Measurements from ENCODE around the gene SLC30A1. TPM values are rescaled to one million over a fixed set of nuclear protein-coding genes. Genes with fewer than 3 reads are reported as not detected.

Gene SLC30A1
- polyA plus RNA-seq, 1 of the 3 experiments (the other 2 are of a cell fraction): 6.9 TPM

- no peak overlapping the region for H3K4me3 ChIP-seq (ENCODE audit: low read depth in 2 of 2, low read length in 1 of 2)
- POLR2A ChIA-PET: no interaction called here
- H3K9ac ChIP-seq: no peak overlapping the region
- no peaks in the 10 kb centered on the region for H3K36me3 ChIP-seq (replicated peaks in 1 of 2; ENCODE audit: control insufficient read depth in 1 of 2, insufficient read depth in 2 of 2, low read length in 1 of 2)
- WGBS (ENCODE audit: low lambda C conversion rate): 77% methylated on average over 7 of the region's 8 CpGs
- no peaks in the 10 kb centered on the region for H3K9me2 ChIP-seq
- CTCF ChIA-PET: interaction anchor here (1.0 to 1.6 kb wide), 4 partner anchors 17 to 416 kb away, joined by 3 to 5 read pairs (median 4); partner anchors contain the start of genes DTL and INTS7
- H3K4me2 ChIP-seq: no peak overlapping the region
- H4K20me1 ChIP-seq (ENCODE audit: insufficient read depth): no peaks in the 10 kb centered on the region
- H3K79me2 ChIP-seq (ENCODE audit: insufficient read depth): no peaks in the 10 kb centered on the region
- H3K4me1 ChIP-seq (ENCODE audit: control insufficient read depth in 1 of 2, insufficient read depth in 2 of 2, low read depth in 1 of 2, low read length in 1 of 2): peaks cover 0 to 3% of the 10 kb centered on the region in 2 experiments; a peak in 1 of 4 replicates
- H3K9me3 ChIP-seq: no peaks in the 10 kb centered on the region
- no peak overlapping the region for H3K27ac ChIP-seq (ENCODE audit: low read depth in 2 of 2, low read length in 1 of 2)
- no peak for TF ChIP-seq FOXJ3 (CRISPR knock-in tag; IDR thresholded peaks at IDR 0.05)
- TF ChIP-seq TEAD4 (IDR thresholded peaks at IDR 0.05; ENCODE audit: borderline replicate concordance, insufficient read depth): no peak
- TF ChIP-seq RFX5 (IDR thresholded peaks at IDR 0.05; ENCODE audit: low read length): no peak
- TF ChIP-seq GABPA (IDR thresholded peaks at IDR 0.05; ENCODE audit: low read depth): no peak
- TF ChIP-seq TAF1 (IDR thresholded peaks at IDR 0.05; ENCODE audit: borderline replicate concordance, low read depth, low read length): no peak
- no peak for TF ChIP-seq NFIC (IDR thresholded peaks at IDR 0.05; ENCODE audit: borderline replicate concordance)
- no peak for TF ChIP-seq SIN3A (IDR thresholded peaks at IDR 0.05; ENCODE audit: borderline replicate concordance, low read depth, low read length)
- H3K27me3 ChIP-seq (ENCODE audit: insufficient read depth): no peaks in the 10 kb centered on the region
- H3F3A ChIP-seq (replicated peaks; ENCODE audit: insufficient read depth): no peaks in the 10 kb centered on the region
- no peak overlapping the region for H2AFZ ChIP-seq (ENCODE audit: low read depth)
- DNase-seq: no peak
These were observed 40.4 kb upstream of the SLC30A1 start for GRCh38 chr1:211619033-211619996.

DNA sequence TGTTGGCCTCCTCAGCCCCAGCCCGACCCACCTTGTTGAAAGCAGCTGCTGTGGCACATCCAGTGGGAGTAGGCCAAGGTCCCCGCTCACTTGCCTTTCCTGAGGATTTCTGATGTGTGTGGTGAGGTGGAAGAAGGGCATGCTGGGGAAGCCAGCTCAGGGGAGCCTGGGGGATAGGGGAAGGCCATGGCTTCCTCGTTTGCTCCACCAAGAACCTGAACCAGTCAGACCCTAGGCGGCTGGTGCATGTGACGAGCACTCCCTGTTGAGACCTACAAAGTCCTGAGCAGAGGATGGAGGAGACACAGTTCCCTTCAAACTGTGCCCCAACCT lies 38.0 kb upstream of the SLC30A1 start:
- ChIA-PET CTCF (interaction anchor here (0.6 to 1.2 kb wide), 2 partner anchors 33 to 1792 kb away, joined by 3 read pairs; no protein-coding TSS in a partner anchor), POLR2A (no interaction called here)
- no peaks in the 10 kb centered on the region for H4K20me1 ChIP-seq (ENCODE audit: insufficient read depth)
- peaks cover 0 to 11% of the 10 kb centered on the region in 2 experiments; a peak in 1 of 4 replicates for H3K4me1 ChIP-seq (ENCODE audit: control insufficient read depth in 1 of 2, insufficient read depth in 2 of 2, low read depth in 1 of 2, low read length in 1 of 2)
- DNase-seq: no peak
- H2AFZ ChIP-seq (ENCODE audit: low read depth): no peak overlapping the region
- H3K27me3 ChIP-seq (ENCODE audit: insufficient read depth): no peaks in the 10 kb centered on the region
- WGBS (ENCODE audit: low lambda C conversion rate): 97% methylated on average over 3 of the region's 5 CpGs
- H3K79me2 ChIP-seq (ENCODE audit: insufficient read depth): no peaks in the 10 kb centered on the region
- peaks cover 16% of the 10 kb centered on the region for H3F3A ChIP-seq (replicated peaks; ENCODE audit: insufficient read depth)
- H3K27ac ChIP-seq (ENCODE audit: low read depth in 2 of 2, low read length in 1 of 2): no peak overlapping the region
- H3K4me2 ChIP-seq: no peak overlapping the region
- TF ChIP-seq CTCF (IDR thresholded peaks at IDR 0.05) (no peak), TAF1 (IDR thresholded peaks at IDR 0.05; ENCODE audit: borderline replicate concordance, low read depth, low read length) (no peak), SMC3 (IDR thresholded peaks at IDR 0.05; ENCODE audit: low read depth, low read length) (no peak), EZH2phosphoT487 (IDR thresholded peaks at IDR 0.05; ENCODE audit: borderline replicate concordance, low read depth) (no peak), TEAD4 (IDR thresholded peaks at IDR 0.05; ENCODE audit: borderline replicate concordance, insufficient read depth) (no peak), RAD21 (IDR thresholded peaks at IDR 0.05; ENCODE audit: low read length) (no peak), FOXM1 (IDR thresholded peaks at IDR 0.05; ENCODE audit: low read depth) (no peak), RXRA (IDR thresholded peaks at IDR 0.05; ENCODE audit: borderline replicate concordance, low read depth) (no peak), USF2 (IDR thresholded peaks at IDR 0.05; ENCODE audit: borderline replicate concordance, low read depth, low read length) (no peak), YY1 (IDR thresholded peaks at IDR 0.05; ENCODE audit: low read depth) (no peak)
- TF ChIP-seq, protein P1, sequence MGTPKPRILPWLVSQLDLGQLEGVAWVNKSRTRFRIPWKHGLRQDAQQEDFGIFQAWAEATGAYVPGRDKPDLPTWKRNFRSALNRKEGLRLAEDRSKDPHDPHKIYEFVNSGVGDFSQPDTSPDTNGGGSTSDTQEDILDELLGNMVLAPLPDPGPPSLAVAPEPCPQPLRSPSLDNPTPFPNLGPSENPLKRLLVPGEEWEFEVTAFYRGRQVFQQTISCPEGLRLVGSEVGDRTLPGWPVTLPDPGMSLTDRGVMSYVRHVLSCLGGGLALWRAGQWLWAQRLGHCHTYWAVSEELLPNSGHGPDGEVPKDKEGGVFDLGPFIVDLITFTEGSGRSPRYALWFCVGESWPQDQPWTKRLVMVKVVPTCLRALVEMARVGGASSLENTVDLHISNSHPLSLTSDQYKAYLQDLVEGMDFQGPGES (IDR thresholded peaks at IDR 0.05; ENCODE audit: low read depth, low read length): no peak
- H3K36me3 ChIP-seq (replicated peaks in 1 of 2; ENCODE audit: control insufficient read depth in 1 of 2, insufficient read depth in 2 of 2, low read length in 1 of 2): no peaks in the 10 kb centered on the region
- no peaks in the 10 kb centered on the region for H3K9me2 ChIP-seq
- no peak overlapping the region for H3K9ac ChIP-seq
- no peaks in the 10 kb centered on the region for H3K9me3 ChIP-seq
- no peak overlapping the region for H3K4me3 ChIP-seq (ENCODE audit: low read depth in 2 of 2, low read length in 1 of 2)

Data from SK-N-SH (cell line).